SW 1271 (cell line): ENCODE results near the gene SLFN5.
A peak's percentile ranks its signal among the peaks of the same experiment; 100 is the strongest.
"Not testable (repeated sequence)": the region's sequence is repeated elsewhere in the genome, so short reads cannot be mapped to it uniquely, and the experiment has no call there.

Experiments used
- DNase-seq, 2 experiments: peaks; one replicate each; lab custom pipeline; 2025; lab: John Stamatoyannopoulos, UW

Gene SLFN5

GRCh38 chr17:35291802-35292201 lies 48.9 kb downstream of the SLFN5 start:
- no peak for DNase-seq

- no peak for DNase-seq
Observed at GRCh38 chr17:35293151-35293847, 50.4 kb downstream of the SLFN5 start.

- DNase-seq: no peak
Observed at GRCh38 chr17:35294756-35295155, 51.9 kb downstream of the SLFN5 start.

- no peak for DNase-seq
Observed at GRCh38 chr17:35295686-35296085, 52.8 kb downstream of the SLFN5 start.

GRCh38 chr17:35297666-35298065 lies 54.8 kb downstream of the SLFN5 start:
- no peak for DNase-seq

GRCh38 chr17:35298639-35299038 lies 55.8 kb downstream of the SLFN5 start:
- DNase-seq: no peak

GRCh38 chr17:35299135-35299534 lies 56.3 kb downstream of the SLFN5 start:
- no peak for DNase-seq

- DNase-seq: not testable (repeated sequence)
Observed at GRCh38 chr17:35309345-35309744, 66.5 kb downstream of the SLFN5 start.

- DNase-seq: no peak
Observed at GRCh38 chr17:35312346-35312745, 69.5 kb downstream of the SLFN5 start.

GRCh38 chr17:35312790-35313711 lies 70.2 kb downstream of the SLFN5 start:
- peak in 1 of 2 experiments; percentile 68 for DNase-seq

- DNase-seq: no peak
Observed at GRCh38 chr17:35313875-35314409, 71.1 kb downstream of the SLFN5 start.

GRCh38 chr17:35314415-35315216 lies 71.7 kb downstream of the SLFN5 start:
- DNase-seq: no peak

- no peak for DNase-seq
Observed at GRCh38 chr17:35315283-35315682, 72.4 kb downstream of the SLFN5 start.

GRCh38 chr17:35315971-35316370 lies 73.1 kb downstream of the SLFN5 start:
- DNase-seq: no peak

GRCh38 chr17:35322749-35323148 lies 79.9 kb downstream of the SLFN5 start:
- DNase-seq: no peak
